ENCODE results near the gene SGMS1. TPM values are rescaled to one million over a fixed set of nuclear protein-coding genes. Genes with fewer than 3 reads are reported as not detected.

The SGMS1 gene
- total RNA-seq, 4 donors from 2014 or later = 80.8 to 98.9 (median 90.7) TPM

DNA sequence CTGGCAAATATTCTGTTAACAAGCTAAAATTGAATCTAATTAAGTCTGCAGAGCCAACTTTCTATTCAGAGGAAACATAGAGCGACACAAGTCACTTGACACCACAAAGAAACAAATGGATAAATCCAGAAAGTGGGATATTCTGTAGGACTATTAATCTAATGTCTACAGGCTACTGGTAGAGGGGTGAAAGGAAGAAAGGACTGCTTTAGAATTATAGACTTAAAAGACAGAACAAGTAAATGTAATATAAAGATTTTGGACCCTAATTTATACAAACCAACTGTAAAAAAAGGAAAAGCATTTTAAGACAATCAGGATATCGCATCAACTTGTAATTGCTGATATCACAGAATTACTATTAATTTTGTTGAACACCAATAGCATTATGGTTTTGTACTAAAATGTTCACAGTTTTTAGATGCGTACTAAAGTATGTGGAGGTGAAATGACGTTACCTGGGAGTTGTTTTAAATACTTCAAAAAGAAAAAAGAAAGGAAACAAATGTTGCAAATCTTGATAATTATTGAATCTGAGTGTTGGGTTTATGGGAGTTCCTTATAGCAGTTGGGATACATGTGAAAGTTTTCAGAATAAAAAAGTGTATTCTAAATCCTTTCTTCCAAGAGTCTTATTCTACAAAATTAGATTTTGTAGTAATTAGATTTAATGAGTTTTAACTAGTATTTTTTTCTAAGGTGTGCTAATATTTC is 298.9 kb downstream of the SGMS1 start:
- WGBS, 2 donors = 98% methylated on average over 4 of the region's 4 CpGs
- Histone ChIP-seq H3K27ac (no peak overlapping the region), H3K4me3 (replicated peaks in 1 of 3) (no peak overlapping the region), H3K27me3 (no peaks in the 10 kb centered on the region), H3K36me3 (no peaks in the 10 kb centered on the region), H3K4me1 (peaks cover 17 to 19% of the 10 kb centered on the region in 2 donors), H3K9me3 (no peaks in the 10 kb centered on the region)
- no peak for DNase-seq
- intact Hi-C loops (cut with DNase I) = no loop called here
- no peak for TF ChIP-seq POLR2A (IDR thresholded peaks at IDR 0.05)
- TF ChIP-seq CTCF (IDR thresholded peaks at IDR 0.05) = no peak

DNA sequence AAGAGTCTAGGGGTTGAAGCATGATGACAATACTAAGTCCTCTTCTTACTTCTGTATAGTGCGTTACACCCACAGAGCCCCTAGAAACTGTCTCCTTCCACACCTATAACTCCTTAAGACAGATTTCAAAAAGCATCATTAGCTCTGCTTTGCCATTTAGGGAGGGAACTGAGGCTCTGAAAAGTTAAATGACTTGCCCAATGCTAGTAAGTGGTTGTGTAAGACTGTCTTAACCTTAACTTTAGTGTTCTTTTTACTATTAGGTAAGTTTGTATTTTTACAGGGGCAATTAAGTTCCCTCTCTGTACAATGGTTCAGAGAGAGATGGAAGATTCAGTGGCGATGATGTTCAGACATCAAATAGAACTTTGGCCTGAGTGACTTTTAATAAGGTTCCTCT is 299.7 kb downstream of the SGMS1 start:
- Histone ChIP-seq H3K4me3 (replicated peaks in 1 of 3) (no peak overlapping the region), H3K9me3 (no peaks in the 10 kb centered on the region), H3K4me1 (peaks cover 17 to 19% of the 10 kb centered on the region in 2 donors), H3K36me3 (no peaks in the 10 kb centered on the region), H3K27ac (no peak overlapping the region), H3K27me3 (no peaks in the 10 kb centered on the region)
- TF ChIP-seq POLR2A (IDR thresholded peaks at IDR 0.05) (no peak), CTCF (IDR thresholded peaks at IDR 0.05) (no peak)
- intact Hi-C loops (cut with DNase I) = no loop called here
- 98 to 99% methylated on average over 2 of the region's 2 CpGs for WGBS, 2 donors
- DNase-seq = no peak

DNA sequence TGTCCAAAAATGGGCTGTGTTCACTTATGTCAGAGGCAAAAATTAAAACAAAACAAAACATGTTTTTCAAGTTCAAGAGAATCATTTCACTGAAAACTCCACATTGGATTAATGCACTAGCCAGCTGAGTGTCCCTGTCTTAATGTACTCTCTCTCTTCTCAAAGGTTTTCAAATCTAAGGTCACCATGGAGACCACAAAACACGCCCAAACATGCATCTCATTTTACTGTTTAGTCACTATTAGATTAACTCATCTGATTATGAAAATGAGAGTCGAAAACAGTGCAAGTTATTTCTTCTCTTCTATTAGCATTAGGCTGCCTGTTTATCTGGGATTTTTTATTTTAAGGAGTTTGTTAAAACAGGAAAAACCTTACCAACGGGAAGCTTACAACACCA is 301.7 kb downstream of the SGMS1 start:
- intact Hi-C loops (cut with DNase I) = no loop called here
- H3K4me3 ChIP-seq (replicated peaks in 1 of 3) = no peak overlapping the region
- H3K27ac ChIP-seq = no peak overlapping the region
- no peaks in the 10 kb centered on the region for H3K9me3 ChIP-seq
- TF ChIP-seq CTCF (IDR thresholded peaks at IDR 0.05) (no peak), POLR2A (IDR thresholded peaks at IDR 0.05) (no peak)
- peaks cover 14 to 16% of the 10 kb centered on the region in 2 donors for H3K4me1 ChIP-seq
- no peaks in the 10 kb centered on the region for H3K27me3 ChIP-seq
- no peak for DNase-seq
- no peaks in the 10 kb centered on the region for H3K36me3 ChIP-seq
- 80 to 83% methylated on average over 3 of the region's 3 CpGs for WGBS, 2 donors

GRCh38 chr10:50318129-50318528 is 305.6 kb downstream of the SGMS1 start:
- H3K4me3 ChIP-seq (replicated peaks in 1 of 3) = no peak overlapping the region
- DNase-seq = no peak
- intact Hi-C loops (cut with DNase I) = no loop called here
- H3K27me3 ChIP-seq = no peaks in the 10 kb centered on the region
- TF ChIP-seq CTCF (IDR thresholded peaks at IDR 0.05) = no peak
- no peak for TF ChIP-seq POLR2A (IDR thresholded peaks at IDR 0.05)
- no peak overlapping the region for H3K27ac ChIP-seq
- H3K36me3 ChIP-seq = no peaks in the 10 kb centered on the region
- no peaks in the 10 kb centered on the region for H3K9me3 ChIP-seq
- H3K4me1 ChIP-seq = no peaks in the 10 kb centered on the region

DNA sequence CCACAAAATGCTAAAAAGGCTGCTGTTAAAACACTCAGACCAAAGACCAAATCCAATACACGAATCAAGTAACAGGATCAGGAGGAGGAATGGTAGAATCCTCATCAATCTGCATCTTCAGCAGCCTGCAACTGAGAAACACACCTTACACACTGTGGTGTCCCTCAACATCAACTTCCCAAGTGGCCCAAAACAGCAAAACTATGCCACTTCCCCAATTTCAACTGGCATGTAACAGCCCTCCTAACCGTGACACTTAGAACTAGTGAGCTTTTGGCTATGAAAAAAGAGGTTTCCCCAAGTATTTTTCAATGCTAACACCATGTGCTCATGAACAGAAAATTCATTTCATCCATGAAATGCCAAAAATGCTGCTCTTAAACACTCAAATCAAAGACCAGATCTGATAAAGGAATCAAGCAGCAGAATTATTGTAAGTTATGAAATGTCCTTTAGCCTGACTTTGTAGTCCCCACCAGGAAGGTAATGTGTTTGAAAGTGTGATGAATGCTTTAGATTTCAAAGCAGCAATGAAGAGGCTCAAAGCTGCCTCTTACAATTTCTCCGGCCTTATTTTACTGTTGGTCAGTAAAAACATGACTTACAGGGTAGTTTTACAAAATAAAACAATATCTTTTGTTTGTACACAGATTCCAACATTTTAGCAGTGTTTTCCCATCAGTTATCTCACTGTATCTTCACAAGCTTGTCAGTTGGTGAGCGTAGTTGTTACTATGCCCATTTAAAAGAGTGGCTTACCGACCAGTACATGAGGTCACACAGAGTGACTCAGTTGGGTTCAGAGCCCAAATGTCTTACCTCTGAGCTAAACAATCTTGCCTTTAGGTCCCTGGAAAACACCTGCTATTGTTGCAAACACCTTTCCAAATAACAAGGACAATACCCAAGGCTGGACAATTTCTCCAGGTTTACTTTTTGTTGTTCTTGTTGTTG is 306.8 kb downstream of the SGMS1 start:
- intact Hi-C loops (cut with DNase I) = no loop called here
- no peak for DNase-seq
- Histone ChIP-seq H3K36me3 (no peaks in the 10 kb centered on the region), H3K9me3 (no peaks in the 10 kb centered on the region), H3K4me3 (replicated peaks in 1 of 3) (no peak overlapping the region), H3K27ac (no peak overlapping the region), H3K4me1 (no peaks in the 10 kb centered on the region), H3K27me3 (no peaks in the 10 kb centered on the region)
- WGBS, 2 donors = 90% methylated on average over 5 of the region's 5 CpGs
- TF ChIP-seq CTCF (IDR thresholded peaks at IDR 0.05) = no peak
- TF ChIP-seq POLR2A (IDR thresholded peaks at IDR 0.05) = no peak
